ENCODE data around the gene CALR3. TPM values are rescaled to one million over a fixed set of nuclear protein-coding genes. Genes with fewer than 3 reads are reported as not detected.

CALR3 gene
- total and polyA plus RNA-seq, 2 of the 13 experiments (the other 11 are each of a cell fraction or from before 2014, with no cell fraction given) = not detected

GRCh38 chr19:16542045-16542909, 46.3 kb upstream of the CALR3 start, which contains the start of gene CHERP (continued):
- TF ChIP-seq HOXA5 (CRISPR knock-in tag; IDR thresholded peaks at IDR 0.05) = peak; percentile 44
- TF ChIP-seq CEBPG (CRISPR knock-in tag; IDR thresholded peaks at IDR 0.05) = no peak
- TF ChIP-seq ZBTB38 (CRISPR knock-in tag; IDR thresholded peaks at IDR 0.05) = peak; percentile 54; the same call in 1 of the 2 replicates
- peak; percentile 59 for TF ChIP-seq MXD3 (CRISPR knock-in tag; IDR thresholded peaks at IDR 0.05)
- peak; percentile 37; the same call in 1 of the 2 replicates for TF ChIP-seq ZNF816 (CRISPR knock-in tag; IDR thresholded peaks at IDR 0.05; ENCODE audit: borderline replicate concordance)
- TF ChIP-seq, protein P1, sequence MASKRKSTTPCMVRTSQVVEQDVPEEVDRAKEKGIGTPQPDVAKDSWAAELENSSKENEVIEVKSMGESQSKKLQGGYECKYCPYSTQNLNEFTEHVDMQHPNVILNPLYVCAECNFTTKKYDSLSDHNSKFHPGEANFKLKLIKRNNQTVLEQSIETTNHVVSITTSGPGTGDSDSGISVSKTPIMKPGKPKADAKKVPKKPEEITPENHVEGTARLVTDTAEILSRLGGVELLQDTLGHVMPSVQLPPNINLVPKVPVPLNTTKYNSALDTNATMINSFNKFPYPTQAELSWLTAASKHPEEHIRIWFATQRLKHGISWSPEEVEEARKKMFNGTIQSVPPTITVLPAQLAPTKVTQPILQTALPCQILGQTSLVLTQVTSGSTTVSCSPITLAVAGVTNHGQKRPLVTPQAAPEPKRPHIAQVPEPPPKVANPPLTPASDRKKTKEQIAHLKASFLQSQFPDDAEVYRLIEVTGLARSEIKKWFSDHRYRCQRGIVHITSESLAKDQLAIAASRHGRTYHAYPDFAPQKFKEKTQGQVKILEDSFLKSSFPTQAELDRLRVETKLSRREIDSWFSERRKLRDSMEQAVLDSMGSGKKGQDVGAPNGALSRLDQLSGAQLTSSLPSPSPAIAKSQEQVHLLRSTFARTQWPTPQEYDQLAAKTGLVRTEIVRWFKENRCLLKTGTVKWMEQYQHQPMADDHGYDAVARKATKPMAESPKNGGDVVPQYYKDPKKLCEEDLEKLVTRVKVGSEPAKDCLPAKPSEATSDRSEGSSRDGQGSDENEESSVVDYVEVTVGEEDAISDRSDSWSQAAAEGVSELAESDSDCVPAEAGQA (IDR thresholded peaks at IDR 0.05; ENCODE audit: low read depth) = peak; percentile 60; the same call in 1 of the 2 replicates
- TF ChIP-seq, protein P1 (CRISPR knock-in tag; IDR thresholded peaks at IDR 0.05; ENCODE audit: borderline replicate concordance) = no peak
- TF ChIP-seq, protein P2, sequence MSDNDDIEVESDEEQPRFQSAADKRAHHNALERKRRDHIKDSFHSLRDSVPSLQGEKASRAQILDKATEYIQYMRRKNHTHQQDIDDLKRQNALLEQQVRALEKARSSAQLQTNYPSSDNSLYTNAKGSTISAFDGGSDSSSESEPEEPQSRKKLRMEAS (IDR thresholded peaks at IDR 0.05) = peak; percentile 74
- TF ChIP-seq, protein P3, sequence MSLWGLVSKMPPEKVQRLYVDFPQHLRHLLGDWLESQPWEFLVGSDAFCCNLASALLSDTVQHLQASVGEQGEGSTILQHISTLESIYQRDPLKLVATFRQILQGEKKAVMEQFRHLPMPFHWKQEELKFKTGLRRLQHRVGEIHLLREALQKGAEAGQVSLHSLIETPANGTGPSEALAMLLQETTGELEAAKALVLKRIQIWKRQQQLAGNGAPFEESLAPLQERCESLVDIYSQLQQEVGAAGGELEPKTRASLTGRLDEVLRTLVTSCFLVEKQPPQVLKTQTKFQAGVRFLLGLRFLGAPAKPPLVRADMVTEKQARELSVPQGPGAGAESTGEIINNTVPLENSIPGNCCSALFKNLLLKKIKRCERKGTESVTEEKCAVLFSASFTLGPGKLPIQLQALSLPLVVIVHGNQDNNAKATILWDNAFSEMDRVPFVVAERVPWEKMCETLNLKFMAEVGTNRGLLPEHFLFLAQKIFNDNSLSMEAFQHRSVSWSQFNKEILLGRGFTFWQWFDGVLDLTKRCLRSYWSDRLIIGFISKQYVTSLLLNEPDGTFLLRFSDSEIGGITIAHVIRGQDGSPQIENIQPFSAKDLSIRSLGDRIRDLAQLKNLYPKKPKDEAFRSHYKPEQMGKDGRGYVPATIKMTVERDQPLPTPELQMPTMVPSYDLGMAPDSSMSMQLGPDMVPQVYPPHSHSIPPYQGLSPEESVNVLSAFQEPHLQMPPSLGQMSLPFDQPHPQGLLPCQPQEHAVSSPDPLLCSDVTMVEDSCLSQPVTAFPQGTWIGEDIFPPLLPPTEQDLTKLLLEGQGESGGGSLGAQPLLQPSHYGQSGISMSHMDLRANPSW (CRISPR knock-in tag; IDR thresholded peaks at IDR 0.05; ENCODE audit: borderline replicate concordance) = no peak
- TF ChIP-seq EED (CRISPR knock-in tag; IDR thresholded peaks at IDR 0.05) = no peak
- 0 out of 2 replicates have a peak, but pooled peaks have one; percentile 24 for TF ChIP-seq NFKBIZ (CRISPR knock-in tag; IDR thresholded peaks at IDR 0.05)
- peak; percentile 52; the same call in 1 of the 2 replicates for TF ChIP-seq ZNF766 (CRISPR knock-in tag; IDR thresholded peaks at IDR 0.05; ENCODE audit: borderline replicate concordance)
- TF ChIP-seq RFX1 (IDR thresholded peaks at IDR 0.05) = peak; percentile 76; the same call in 1 of the 2 replicates
- TF ChIP-seq ZBTB42 (CRISPR knock-in tag; IDR thresholded peaks at IDR 0.05) = no peak
- 0 out of 2 replicates have a peak, but pooled peaks have one; percentile 68 for TF ChIP-seq ZNF773 (CRISPR knock-in tag; IDR thresholded peaks at IDR 0.05; ENCODE audit: borderline replicate concordance)
- TF ChIP-seq ZNF660 (CRISPR knock-in tag; IDR thresholded peaks at IDR 0.05; ENCODE audit: borderline replicate concordance, low read depth) = no peak
- peak; percentile 61 for TF ChIP-seq CREB3 (CRISPR knock-in tag; IDR thresholded peaks at IDR 0.05)
- no peak for TF ChIP-seq ZNF484 (CRISPR knock-in tag; IDR thresholded peaks at IDR 0.05; ENCODE audit: borderline replicate concordance, low read depth)
